GM19238 (cell line): ENCODE measurements around the gene SEPHS1.
"Not testable (repeated sequence)": the region's sequence is repeated elsewhere in the genome, so short reads cannot be mapped to it uniquely, and the experiment has no call there.

Experiments used
- DNase-seq: peaks from one replicate; pipeline ENCODE4 v3.0.0; 2011; ENCODE audit warnings: low spot score; ENCODE audit not compliant: insufficient read length

SEPHS1 gene

DNA sequence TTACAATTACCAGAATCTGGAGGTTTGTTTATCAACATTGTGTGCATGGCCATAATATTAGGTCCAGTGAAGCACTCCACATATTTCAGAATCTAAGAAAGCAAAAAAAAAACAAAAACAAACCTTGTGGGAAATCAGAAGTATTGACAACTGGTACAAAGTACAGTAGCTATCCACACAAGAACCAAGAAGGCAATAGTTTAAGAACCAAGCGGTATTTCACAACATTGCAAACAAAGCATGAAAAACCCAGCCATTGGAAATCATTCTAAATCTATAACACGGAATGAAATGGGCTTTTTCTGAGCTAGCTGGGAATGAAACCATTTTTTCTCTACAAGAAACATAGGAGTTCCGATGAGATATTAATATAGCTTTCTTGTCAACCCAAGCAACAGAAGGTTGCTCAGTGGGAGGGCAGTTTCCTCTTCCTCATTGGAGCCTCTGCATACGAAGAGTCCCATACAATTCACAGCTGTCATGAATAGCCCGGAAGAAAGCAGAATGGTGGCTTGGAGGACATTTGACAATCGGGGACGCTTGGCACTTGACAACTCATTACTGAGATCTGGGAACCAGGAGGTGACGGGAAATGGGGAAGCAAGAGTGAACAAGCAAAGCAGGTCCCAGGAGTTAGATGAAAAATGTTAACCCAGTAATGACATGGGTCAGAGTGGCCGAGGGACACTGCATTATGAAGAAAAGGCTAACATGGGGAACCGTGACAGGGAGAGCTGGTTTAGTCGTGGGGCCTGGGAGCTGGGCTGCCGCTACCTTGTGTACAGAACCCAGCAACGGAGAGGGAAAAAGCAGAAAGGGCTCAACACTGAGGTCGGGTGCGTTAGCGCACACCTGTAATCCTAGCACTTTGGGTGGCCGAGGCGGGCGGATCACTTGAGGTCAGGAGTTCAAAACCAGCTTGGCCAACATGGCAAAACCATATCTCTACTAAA lies 56.0 kb downstream of the SEPHS1 start:
- no peak for DNase-seq

DNA sequence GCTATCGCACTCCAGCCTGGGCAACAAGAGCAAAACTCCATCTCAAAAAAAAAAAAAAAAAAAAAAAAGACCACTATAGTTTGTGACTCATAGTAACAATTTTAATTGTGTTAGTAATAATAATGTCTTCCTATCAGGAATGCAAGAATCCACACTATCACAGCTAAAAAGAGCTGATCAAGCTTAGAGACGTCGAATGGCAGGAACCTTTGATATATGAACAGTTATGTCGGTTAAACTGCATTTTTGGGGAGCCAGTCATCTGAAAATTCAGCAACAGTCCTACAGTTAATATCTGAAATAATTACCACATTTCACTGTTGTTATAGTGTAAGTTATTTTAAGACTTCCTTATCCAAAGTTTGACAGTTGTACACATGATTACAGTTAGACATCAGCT lies 57.0 kb downstream of the SEPHS1 start:
- no peak for DNase-seq

- DNase-seq: no peak
Measured at GRCh38 chr10:13284050-13284449, 64.0 kb downstream of the SEPHS1 start.

- DNase-seq: not testable (repeated sequence)
Measured at GRCh38 chr10:13282348-13282747, 65.7 kb downstream of the SEPHS1 start.

DNA sequence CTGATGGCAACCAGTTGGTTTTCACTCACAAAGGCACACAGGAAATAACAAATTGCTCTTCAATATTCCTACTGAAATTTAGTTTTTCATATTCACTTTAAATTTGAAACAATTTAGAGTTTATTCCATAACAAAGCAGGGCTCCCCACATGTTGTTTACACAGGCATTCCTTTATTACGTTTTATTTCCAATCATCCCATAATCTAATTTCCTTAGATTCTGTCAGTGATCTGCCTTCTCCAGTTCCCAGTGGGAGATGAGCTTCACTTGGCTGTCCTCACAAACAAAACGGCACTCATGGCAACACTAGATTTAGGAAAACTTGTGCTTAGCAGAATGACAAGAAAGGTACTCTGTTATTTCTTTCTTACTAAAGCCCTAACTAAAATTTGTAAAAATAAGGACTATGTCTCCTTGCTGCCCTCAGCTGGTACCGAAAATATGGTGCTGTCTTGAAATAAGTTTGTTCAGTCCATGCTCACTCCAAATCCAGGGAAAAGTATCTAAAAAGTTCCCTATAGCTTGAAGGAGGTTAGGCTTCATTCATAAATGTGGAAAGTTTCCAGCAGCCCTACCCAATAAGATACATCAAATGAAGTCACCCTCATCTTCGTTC lies 71.2 kb downstream of the SEPHS1 start:
- no peak for DNase-seq

DNA sequence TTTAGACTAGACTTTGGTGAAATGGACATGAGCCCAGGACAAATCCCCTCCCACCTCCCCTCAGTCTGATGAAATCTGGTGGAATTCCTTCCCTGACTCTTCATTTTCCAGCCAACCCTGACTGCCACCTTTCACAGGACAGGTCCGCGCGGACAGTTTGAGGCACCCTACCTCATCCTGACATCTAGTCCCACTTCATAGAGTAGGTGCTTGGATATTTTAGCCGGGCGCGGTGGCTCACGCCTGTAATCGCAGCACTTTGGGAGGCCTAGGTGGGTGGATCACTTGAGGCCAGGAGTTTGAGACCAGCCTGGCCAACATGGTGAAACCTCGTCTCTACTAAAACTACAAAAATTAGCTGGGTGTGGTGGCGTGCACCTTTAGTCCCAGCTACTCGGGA lies 71.9 kb downstream of the SEPHS1 start:
- DNase-seq: not testable (repeated sequence)

GRCh38 chr10:13272164-13272571 lies 75.9 kb downstream of the SEPHS1 start:
- no peak for DNase-seq

GRCh38 chr10:13271552-13272163 lies 76.4 kb downstream of the SEPHS1 start:
- peak; percentile 48 for DNase-seq

- DNase-seq: no peak
Measured at GRCh38 chr10:13270877-13271551, 77.1 kb downstream of the SEPHS1 start.

- no peak for DNase-seq
Measured at GRCh38 chr10:13268841-13269240, 79.3 kb downstream of the SEPHS1 start.

DNA sequence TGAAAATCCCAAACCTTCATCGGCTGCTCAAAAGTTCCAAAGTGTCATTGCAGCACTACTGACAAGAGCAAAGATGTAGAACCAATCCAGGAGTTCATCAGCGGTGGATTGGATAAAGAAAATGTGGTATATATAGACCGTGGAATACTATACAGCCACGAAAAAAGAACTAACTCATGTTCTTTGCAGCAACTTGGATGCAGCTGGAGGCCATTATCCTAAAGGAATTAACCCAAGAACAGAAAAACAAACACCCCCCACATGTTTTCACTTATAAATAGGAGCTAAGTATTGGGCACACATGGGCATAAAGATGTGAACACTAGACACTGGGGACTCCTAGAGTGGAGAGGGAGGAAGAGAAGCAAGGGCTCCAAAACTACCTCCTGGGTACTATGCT lies 79.8 kb downstream of the SEPHS1 start:
- no peak for DNase-seq
